GM12872 (cell line): ENCODE results near the gene LDB3.

Experiments used
- TF ChIP-seq, protein P1 (sequence below): IDR thresholded peaks from 3 replicates; pipeline ENCODE4 v1.5.1; 2011; ENCODE audit warnings: low read depth, mild to moderate bottlenecking, low read length, moderate library complexity; ENCODE audit not compliant: insufficient read depth

LDB3 gene

DNA sequence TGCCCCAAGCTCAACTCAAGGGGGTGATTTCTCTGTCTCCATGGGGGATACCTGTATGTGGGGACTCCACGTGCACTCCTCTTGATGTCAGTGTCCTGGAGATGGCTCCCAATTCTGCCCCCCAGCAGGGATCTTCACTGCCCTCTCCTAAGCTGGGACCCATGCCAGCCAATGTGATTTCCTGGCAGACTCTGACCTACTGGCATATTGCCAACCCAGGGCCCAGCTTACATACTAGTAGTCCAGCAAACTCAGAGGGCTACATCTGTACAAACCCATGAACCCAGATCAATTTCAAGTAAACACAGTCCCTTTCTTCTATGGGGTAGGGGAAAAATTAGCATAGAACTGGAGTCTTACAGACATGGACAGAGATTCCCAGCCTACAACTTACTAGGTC lies 61.9 kb downstream of the LDB3 start:
- TF ChIP-seq, protein P1, sequence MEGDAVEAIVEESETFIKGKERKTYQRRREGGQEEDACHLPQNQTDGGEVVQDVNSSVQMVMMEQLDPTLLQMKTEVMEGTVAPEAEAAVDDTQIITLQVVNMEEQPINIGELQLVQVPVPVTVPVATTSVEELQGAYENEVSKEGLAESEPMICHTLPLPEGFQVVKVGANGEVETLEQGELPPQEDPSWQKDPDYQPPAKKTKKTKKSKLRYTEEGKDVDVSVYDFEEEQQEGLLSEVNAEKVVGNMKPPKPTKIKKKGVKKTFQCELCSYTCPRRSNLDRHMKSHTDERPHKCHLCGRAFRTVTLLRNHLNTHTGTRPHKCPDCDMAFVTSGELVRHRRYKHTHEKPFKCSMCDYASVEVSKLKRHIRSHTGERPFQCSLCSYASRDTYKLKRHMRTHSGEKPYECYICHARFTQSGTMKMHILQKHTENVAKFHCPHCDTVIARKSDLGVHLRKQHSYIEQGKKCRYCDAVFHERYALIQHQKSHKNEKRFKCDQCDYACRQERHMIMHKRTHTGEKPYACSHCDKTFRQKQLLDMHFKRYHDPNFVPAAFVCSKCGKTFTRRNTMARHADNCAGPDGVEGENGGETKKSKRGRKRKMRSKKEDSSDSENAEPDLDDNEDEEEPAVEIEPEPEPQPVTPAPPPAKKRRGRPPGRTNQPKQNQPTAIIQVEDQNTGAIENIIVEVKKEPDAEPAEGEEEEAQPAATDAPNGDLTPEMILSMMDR, result no peak

DNA sequence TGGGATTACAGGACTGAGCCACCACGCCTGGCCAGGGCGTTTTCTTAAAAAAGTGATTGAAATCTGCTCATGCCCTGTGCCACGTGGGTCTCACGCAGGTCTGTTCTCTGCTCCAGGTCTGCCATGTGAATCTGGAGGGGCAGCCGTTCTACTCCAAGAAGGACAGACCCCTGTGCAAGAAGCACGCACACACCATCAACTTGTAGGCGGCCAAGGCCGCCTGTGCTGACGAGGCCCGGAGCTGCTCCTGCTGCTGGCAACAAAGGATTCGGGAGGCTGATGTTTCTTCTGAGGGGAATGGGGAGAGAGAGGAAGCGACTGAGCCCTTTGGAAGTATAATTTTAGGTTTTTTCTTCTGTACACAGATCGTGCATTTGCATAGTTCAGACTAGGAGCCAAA lies 64.5 kb downstream of the LDB3 start:
- TF ChIP-seq, protein P1, result no peak

DNA sequence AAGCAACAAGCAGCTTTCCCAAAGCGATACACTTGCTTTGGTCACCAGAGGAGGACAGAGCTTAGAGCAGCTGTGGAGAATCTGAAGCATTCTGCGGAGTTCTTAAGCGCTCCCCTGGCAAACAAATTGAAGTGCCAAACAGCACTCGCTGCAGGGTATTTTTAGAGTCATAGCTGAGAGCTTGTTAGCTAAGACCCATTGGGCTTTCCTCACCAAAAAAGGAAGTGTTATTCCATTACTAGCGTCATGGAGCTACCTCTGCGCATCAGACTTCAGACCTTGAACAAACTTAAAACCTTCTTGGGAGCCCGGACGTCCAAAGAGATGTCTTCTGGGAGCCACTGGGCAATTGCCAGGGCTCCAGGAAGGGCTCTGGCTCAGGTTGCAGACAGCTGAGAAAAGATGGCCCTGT lies 65.0 kb downstream of the LDB3 start:
- TF ChIP-seq, protein P1, result no peak

DNA sequence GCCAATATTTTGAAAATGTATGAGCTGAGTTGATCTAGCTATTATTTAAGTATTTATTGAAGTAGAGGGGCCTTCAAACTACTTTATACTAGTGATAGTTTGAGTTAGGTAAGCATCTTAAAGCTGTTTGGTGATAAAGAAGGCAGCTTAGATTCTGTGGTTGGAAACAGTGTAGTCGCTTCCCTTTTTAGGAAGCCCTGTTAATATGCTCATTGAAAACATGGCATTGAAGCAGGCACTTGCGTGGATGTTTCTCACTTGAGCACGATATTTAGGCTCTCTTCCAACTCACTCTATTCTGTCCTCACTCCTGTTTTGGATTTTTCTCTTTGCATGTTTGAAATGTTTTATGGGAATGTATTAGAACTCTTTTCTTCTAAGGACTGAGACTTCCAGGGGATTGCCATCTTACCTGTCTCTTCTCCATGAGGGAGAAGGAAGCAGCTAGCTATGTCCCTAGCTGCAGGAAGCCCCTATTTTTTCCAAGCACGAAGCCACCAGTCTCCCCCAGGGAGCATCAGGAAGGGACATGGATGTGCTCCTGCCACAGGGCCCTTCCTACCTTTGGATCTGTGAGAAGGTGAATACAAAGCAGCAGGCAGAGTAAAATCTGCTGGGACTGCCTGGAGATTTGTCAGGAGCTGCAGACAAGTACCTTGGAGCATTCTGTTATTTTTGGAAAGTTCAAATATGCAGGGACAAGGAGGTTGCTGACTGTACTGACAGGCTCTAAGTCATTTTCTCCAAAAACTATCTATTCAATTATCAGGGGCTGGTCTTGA lies 66.1 kb downstream of the LDB3 start:
- TF ChIP-seq, protein P1, result no peak

DNA sequence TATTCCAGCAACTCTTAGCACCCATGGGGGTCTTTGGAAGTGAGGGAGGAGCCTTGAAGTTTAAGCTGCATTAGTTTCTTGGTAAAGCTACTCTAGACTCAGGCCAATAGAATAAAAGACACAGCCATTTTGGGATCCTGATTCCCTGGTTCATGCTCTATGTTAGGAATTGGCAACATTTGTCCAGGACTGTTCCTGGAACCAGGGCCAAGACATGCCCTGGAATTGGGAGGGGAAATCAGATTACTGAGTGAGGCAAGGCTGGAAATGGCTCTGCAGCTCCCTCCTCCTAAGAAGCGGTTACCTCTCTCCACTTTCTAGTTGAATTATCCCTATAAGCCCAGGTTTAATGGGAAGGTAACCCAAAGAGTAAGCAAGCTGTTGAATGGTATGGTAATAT lies 73.9 kb downstream of the LDB3 start:
- TF ChIP-seq, protein P1, result no peak

DNA sequence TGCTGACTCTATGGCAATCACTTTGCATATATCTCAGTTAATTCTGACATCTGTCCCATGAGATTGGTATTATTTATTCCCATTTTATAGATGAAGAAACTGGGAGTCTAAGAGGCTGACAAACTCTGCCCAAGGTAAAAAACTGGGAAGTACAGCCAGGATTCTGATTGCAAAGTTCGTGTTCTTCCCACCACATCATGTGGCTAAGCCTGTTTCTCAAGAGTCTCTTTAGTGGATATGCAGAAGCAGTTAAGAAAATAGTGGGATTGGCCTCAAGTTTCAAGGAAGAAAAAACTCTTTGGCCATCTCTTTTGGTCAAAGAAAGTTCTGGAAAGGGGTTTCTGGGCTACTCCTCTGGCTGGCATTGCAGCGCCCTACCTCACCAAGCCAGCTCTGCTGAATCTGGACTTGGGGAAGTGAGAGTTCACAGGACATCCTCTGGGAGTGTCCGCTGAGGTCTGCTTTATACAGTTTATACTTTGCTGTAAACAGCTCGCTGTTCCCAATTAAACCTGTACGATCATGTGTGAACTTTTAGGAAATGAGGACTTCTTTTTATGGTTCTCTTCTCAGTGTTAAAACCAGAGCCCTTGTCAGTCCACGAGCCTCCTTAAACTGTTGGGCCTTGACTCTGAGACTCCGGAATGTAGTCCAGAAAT lies 75.9 kb downstream of the LDB3 start:
- TF ChIP-seq, protein P1, result no peak

DNA sequence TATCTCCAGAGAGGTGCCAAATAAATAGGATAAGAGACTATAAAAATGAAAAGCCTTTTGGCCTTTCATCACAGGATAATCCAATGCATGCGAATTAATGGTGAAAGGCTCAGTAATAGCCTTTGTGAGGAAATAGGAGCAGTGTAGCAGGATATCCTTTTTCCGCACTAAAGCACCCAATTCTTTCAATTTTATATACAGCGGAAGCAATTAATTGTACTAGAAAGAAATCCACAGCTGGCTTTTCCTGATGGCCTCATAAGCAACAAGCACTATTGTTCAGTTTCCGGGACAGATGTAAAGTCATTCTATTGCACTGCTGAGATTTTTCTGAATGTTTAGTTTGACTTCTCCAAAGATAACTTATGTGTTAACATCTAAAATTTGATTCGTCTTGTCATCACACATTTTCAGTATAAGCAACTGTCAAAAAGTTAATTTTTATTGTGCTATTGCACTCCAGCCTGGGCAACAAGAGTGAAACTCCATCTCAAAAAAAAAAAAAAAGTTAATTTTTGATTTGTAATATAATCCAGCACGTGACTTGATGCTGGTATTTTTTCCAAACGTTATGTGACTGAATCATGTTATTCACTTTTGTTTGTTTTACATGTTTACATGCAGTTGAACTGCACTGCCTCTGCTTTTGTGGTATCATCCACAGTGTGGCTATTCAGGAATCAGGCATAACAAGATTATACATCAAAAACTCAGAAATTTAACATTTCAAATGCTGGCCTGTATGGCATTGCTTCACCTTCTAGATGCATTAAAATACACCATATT lies 79.7 kb downstream of the LDB3 start:
- TF ChIP-seq, protein P1, result no peak
